ENCODE data around the gene TNFAIP1. TPM values are rescaled to one million over a fixed set of nuclear protein-coding genes. Genes with fewer than 3 reads are reported as not detected.

The TNFAIP1 gene
- total RNA-seq, 1 experiment from 2014 or later, result 21.8 TPM

GRCh38 chr17:28346199-28346580, 10.6 kb downstream of the TNFAIP1 start:
- no peak overlapping the region for H3K9ac ChIP-seq (ENCODE audit: extremely low read depth, insufficient read length, low read length)

More at GRCh38 chr17:28346199-28346580, 10.6 kb downstream of the TNFAIP1 start:
- Histone ChIP-seq H3K4ac (ENCODE audit: low read depth, low read length) (no peak overlapping the region), H3K14ac (ENCODE audit: insufficient read depth, low read length) (no peak overlapping the region), H3K9me3 (ENCODE audit: control insufficient read depth, low read depth, low read length) (no peaks in the 10 kb centered on the region), H2BK15ac (ENCODE audit: low read depth, low read length) (no peak overlapping the region), H3K27me3 (ENCODE audit: insufficient read depth, low read length) (no peaks in the 10 kb centered on the region), H3K56ac (ENCODE audit: insufficient read length, low read depth, low read length) (no peak overlapping the region), H4K8ac (replicated peaks; ENCODE audit: insufficient read length, low read depth, low read length) (no peak overlapping the region), H2AFZ (ENCODE audit: low read length) (no peak overlapping the region), H2BK12ac (ENCODE audit: insufficient read length, low read depth, low read length) (no peak overlapping the region), H3K4me1 (ENCODE audit: insufficient read depth, low read length) (no peaks in the 10 kb centered on the region), H3K4me2 (ENCODE audit: insufficient read depth, insufficient read length, low read length) (no peak overlapping the region), H4K5ac (ENCODE audit: insufficient read length, low read depth, low read length) (no peak overlapping the region), H3T11ph (ENCODE audit: low read length) (no peak overlapping the region), H2AK5ac (ENCODE audit: insufficient read length, low read length) (no peak overlapping the region), H2BK5ac (ENCODE audit: insufficient read length, low read length) (no peak overlapping the region), H3K79me2 (ENCODE audit: insufficient read depth, low read length) (no peaks in the 10 kb centered on the region), H3K23ac (ENCODE audit: insufficient read length, low read depth, low read length) (no peak overlapping the region), H4K91ac (ENCODE audit: insufficient read length, low read depth, low read length) (no peak overlapping the region), H3K23me2 (ENCODE audit: insufficient read length, low read depth, low read length, poor library complexity, severe bottlenecking) (no peaks in the 10 kb centered on the region), H4K20me1 (ENCODE audit: control insufficient read depth, insufficient read depth, insufficient read length) (no peaks in the 10 kb centered on the region), H3K18ac (ENCODE audit: insufficient read length, low read depth, low read length) (no peak overlapping the region), H3K27ac (ENCODE audit: insufficient read length, low read depth, low read length) (no peak overlapping the region), H2BK20ac (ENCODE audit: low read depth, low read length, poor library complexity, severe bottlenecking) (no peak overlapping the region), H3K79me1 (ENCODE audit: insufficient read depth, low read depth, low read length, poor library complexity, severe bottlenecking) (no peaks in the 10 kb centered on the region), H2BK120ac (ENCODE audit: low read depth, low read length, poor library complexity, severe bottlenecking) (no peak overlapping the region)
- Mint-ChIP-seq H3K4me3 (no peak overlapping the region), H3K36me3 (ENCODE audit: insufficient read depth in 1 of 3, low read depth in 3 of 3) (peaks cover 24 to 87% (median 69%) of the 10 kb centered on the region in 3 experiments; a peak in 6 of 7 replicates), H3K4me1 (peaks cover 16 to 17% of the 10 kb centered on the region in 2 experiments), H3K9me3 (no peaks in the 10 kb centered on the region), H3K27me3 (ENCODE audit: low read depth) (no peaks in the 10 kb centered on the region), H3K27ac (peak overlapping the region in 1 of 3 experiments; percentile 73; a peak in 2 of 7 replicates)
- WGBS (ENCODE audit: extremely low coverage, insufficient read length, low lambda C conversion rate), result no CpG with 5 or more reads among the region's 2 CpGs
- DNase-seq, result no peak
- TF ChIP-seq, protein P1, sequence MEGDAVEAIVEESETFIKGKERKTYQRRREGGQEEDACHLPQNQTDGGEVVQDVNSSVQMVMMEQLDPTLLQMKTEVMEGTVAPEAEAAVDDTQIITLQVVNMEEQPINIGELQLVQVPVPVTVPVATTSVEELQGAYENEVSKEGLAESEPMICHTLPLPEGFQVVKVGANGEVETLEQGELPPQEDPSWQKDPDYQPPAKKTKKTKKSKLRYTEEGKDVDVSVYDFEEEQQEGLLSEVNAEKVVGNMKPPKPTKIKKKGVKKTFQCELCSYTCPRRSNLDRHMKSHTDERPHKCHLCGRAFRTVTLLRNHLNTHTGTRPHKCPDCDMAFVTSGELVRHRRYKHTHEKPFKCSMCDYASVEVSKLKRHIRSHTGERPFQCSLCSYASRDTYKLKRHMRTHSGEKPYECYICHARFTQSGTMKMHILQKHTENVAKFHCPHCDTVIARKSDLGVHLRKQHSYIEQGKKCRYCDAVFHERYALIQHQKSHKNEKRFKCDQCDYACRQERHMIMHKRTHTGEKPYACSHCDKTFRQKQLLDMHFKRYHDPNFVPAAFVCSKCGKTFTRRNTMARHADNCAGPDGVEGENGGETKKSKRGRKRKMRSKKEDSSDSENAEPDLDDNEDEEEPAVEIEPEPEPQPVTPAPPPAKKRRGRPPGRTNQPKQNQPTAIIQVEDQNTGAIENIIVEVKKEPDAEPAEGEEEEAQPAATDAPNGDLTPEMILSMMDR (conservative IDR thresholded peaks at IDR 0.05), result no peak
